Epithelial cell of proximal tubule (primary cell): ENCODE results near the gene CDC5L. TPM values are rescaled to one million over a fixed set of nuclear protein-coding genes. Genes with fewer than 3 reads are reported as not detected.

Experiments used
- DNase-seq: peaks from one replicate; pipeline ENCODE4 v3.0.0-alpha.2; 2011; ENCODE audit warnings: low read depth
- H3K4me3 ChIP-seq: 2 replicates; pipeline ENCODE4 v1.5.1; 2011; ENCODE audit warnings: low read depth, mild to moderate bottlenecking, low read length
- total RNA-seq: library from RNA; depleted of rRNA; stranded (reverse); fragments of >200 nt; gene quantifications from 2 replicates; pipeline ENCODE4 v1.2.3, GENCODE V29; 2015
- TF ChIP-seq, protein P1 (sequence below): conservative IDR thresholded peaks from 2 replicates; pipeline ENCODE4 v1.5.1; 2012; ENCODE audit warnings: low read depth, mild to moderate bottlenecking, low read length

CDC5L gene
- total RNA-seq, 1 donor from 2014 or later, result 25.9 TPM

DNA sequence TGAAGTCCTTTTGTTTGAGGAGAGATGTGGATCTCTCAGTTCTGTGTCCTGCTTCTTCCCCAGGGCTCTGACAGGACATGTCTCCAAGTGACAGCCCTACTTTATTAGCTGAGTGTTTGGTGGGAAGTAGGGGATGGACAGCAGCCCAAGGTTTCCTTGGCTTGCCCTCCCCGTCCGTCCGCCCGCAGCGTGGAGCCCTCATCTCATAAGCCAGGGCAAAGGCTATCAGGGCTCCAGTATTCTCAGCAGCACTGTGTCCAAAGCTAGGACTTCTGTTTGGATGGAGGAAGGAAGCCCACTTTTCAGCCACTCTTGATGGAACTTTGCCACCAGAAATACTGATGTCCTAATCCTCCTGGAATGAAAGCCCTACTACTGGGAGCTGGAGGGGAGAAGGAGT lies 13.6 kb downstream of the CDC5L start:
- DNase-seq, result no peak
- no peak overlapping the region for H3K4me3 ChIP-seq
- TF ChIP-seq, protein P1, sequence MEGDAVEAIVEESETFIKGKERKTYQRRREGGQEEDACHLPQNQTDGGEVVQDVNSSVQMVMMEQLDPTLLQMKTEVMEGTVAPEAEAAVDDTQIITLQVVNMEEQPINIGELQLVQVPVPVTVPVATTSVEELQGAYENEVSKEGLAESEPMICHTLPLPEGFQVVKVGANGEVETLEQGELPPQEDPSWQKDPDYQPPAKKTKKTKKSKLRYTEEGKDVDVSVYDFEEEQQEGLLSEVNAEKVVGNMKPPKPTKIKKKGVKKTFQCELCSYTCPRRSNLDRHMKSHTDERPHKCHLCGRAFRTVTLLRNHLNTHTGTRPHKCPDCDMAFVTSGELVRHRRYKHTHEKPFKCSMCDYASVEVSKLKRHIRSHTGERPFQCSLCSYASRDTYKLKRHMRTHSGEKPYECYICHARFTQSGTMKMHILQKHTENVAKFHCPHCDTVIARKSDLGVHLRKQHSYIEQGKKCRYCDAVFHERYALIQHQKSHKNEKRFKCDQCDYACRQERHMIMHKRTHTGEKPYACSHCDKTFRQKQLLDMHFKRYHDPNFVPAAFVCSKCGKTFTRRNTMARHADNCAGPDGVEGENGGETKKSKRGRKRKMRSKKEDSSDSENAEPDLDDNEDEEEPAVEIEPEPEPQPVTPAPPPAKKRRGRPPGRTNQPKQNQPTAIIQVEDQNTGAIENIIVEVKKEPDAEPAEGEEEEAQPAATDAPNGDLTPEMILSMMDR, result no peak

DNA sequence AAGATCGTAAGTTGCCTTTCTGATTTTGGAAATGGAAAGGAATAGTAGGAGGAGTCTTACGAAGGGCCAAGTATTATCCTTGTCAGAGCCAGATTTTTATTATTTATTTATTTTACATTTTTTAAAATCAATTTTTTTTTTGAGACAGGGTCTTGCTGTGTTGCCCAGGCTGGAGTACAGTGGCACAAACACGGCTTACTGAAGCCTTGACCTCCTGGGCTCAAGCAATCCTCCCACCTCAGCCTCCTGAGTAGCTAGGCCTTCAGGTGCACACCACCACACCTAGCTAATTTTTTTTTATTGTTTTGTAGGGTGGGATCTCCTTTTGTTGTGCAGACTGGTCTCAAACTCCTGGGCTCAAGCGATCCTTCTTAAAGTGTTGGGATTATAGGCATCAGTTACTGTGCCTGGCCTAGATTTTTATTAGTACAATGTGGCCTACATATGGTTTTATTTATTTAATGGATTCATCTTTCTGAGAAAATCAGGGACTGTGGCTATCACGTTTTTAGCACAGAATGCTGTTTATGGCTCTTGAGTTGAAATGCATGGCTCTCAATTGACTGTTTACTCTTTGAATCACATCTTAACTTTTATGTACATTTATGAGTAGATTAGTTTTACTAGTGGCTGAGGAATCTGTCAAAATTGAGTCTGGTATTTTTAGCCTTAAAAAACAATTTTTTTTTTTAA lies 16.7 kb downstream of the CDC5L start:
- TF ChIP-seq, protein P1, result no peak
- no peak overlapping the region for H3K4me3 ChIP-seq
- DNase-seq, result no peak

DNA sequence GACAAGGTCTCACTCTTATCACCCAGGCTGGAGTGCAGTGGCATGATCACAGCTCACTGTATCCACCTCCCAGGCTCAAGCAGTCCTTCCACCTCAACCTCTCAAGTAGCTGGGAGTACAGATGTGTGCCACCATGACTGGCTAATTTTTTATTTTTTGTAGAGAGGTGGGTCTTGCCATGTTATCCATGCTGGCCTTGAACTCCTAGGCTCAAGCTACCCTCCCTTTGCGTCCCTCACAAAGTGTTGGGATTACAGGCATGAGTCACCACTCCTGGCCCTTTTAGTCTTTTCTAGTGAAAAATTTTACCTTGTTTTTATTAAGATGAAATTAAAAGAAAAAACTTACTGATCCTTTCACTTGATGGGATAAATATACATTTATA lies 17.2 kb downstream of the CDC5L start:
- H3K4me3 ChIP-seq, result no peak overlapping the region
- TF ChIP-seq, protein P1, result no peak
- no peak for DNase-seq

DNA sequence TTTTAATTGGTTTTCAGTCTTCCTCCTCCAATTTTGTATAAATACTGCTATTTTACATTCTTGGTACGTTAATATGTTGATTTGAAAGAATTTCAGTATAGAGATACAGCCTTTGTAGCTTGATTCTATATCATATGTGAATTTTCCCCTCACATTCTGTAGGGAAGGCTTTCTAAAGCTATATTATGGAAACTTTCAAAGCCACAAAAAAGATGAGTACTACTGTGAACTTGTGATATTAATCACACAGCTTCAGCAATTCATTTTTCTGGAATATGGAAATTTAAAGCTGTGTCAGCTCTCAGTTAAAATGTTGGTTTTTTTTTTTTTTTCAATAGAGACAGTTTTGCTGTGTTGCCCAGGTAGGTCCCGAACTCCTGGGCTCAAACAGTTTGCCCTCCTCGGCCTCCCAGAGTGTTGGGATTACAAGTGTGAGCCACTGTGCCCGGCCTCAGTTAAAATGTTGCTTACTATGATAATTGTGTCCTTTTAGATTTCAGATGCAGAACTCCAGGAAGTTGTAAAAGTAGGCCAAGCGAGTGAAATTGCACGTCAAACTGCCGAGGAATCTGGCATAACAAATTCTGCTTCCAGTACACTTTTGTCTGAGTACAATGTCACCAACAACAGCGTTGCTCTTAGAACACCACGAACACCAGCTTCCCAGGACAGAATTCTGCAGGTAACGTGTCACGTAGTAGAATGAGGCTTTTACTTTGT lies 20.6 kb downstream of the CDC5L start:
- DNase-seq, result no peak
- TF ChIP-seq, protein P1, result no peak
- no peak overlapping the region for H3K4me3 ChIP-seq

DNA sequence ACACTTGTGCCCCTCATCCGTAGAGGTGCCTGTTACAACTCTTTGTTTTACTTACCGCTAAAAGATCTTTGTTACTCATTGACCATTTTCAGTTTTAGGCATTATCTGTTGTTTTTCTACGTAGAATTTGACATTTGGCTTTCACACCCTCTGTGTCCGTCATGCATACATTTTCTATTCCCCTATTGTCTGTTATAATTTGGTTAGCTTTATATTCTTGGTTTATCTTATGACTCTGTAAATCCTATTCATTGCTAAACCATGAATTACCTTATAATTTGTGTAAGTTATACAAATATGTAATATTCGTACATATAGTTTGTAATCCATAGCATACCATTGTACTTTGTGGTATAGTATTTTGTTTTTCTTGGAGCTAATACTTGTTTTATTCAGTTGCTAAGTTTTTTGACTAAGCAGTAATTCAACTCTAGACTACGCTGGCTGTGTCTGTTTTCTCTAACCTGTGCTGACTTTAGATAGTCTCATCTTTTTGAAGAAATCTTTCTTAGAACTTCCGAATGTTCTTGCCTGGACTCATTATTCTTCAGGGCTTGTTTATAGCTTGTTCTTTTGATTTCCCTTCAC lies 21.8 kb downstream of the CDC5L start:
- H3K4me3 ChIP-seq, result no peak overlapping the region
- TF ChIP-seq, protein P1, result no peak
- DNase-seq, result no peak

DNA sequence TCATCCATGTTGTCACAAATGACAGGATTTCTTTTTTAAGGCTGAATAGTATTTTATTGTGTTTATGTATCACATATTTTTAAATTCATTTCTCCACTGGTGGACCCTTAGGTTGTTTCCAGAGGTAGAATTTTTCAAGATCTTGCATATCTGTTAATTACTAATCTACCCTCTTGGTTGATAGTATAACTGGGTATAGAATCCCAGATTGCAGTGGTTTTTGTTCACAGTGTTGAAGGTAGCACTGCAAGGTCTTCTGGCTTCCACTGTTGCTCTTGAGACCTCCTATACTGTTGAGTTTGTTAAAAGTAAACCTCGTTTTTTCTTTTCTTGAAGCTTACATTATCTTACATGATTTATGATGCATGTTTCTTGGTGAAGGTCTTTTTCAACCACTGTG lies 22.9 kb downstream of the CDC5L start:
- no peak for DNase-seq
- H3K4me3 ChIP-seq, result no peak overlapping the region
- TF ChIP-seq, protein P1, result no peak

DNA sequence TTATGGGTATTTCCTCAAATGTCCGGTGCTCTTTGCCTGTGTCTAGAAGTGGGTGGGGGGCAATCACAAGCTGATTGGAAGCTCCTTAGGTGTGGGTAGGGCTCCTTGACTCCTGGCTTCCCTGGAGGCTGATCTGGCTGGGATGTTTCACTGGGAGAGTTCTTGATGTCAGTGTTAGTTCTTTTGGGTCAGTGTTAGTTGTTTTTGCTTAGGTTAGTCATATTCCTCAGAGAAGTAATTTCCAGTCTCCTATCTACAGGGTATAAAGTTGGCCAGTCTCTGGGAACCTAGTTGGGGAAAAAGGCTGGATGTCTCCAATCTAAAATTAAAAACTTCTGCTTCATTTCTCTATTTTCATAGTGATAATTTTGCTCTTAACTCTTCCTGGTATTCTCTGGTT lies 23.6 kb downstream of the CDC5L start:
- TF ChIP-seq, protein P1, result no peak
- no peak overlapping the region for H3K4me3 ChIP-seq

More for the DNA sequence above, 23.6 kb downstream of the CDC5L start:
- DNase-seq, result no peak
